ENCODE data around the gene OTULIN.
A peak's percentile ranks its signal among the peaks of the same experiment; 100 is the strongest.

The OTULIN gene

GRCh38 chr5:14667770-14668169, 3.3 kb downstream of the OTULIN start:
- no peak for DNase-seq (ENCODE audit: low read depth in 2 of 3, low spot score in 1 of 3)

DNA sequence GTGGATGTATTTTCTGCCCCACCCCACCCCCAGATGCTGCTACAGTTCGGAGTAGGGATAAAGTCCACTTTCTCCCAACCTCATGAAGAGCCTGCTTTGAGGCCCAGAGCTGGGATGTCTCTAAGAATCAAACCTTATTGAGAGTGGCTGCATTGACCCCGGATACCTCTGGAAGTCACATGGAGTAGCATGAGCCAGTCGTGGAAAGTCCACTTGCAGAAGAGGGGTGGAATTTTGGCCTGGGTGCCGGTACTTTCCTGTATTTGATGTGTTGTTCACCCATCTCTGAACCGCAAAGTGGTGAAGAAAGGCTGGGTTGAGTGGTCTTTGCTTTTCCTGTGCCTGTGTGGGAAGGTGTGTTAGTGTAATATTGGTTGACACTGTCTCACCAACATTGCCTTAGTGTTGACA, 3.7 kb downstream of the OTULIN start:
- peak in 1 of 3 donors; percentile 11 for DNase-seq (ENCODE audit: low read depth in 2 of 3, low spot score in 1 of 3)

DNA sequence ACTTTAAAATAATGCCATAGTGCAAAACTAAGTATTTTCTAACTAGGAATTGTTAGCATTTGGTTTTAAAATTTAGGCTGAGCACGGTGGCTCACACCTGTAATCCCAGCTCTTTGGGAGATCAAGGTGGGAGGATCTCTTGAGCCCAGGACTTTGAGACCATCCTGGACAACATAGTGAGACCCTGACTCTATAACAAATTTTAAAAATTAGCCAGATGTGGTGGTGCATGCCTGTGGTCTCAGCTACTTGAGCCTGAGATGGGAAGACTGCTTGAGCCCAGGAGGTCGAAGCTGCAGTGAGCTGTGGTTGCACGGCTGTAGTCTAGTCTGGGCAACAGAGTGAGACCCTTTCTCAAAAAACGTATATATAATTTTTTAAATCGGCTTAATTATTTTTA, 4.9 kb downstream of the OTULIN start:
- DNase-seq (ENCODE audit: low read depth in 2 of 3, low spot score in 1 of 3) = no peak

- DNase-seq (ENCODE audit: low read depth in 2 of 3, low spot score in 1 of 3) = no peak
These were observed 5.5 kb downstream of the OTULIN start for GRCh38 chr5:14669975-14670374.

DNA sequence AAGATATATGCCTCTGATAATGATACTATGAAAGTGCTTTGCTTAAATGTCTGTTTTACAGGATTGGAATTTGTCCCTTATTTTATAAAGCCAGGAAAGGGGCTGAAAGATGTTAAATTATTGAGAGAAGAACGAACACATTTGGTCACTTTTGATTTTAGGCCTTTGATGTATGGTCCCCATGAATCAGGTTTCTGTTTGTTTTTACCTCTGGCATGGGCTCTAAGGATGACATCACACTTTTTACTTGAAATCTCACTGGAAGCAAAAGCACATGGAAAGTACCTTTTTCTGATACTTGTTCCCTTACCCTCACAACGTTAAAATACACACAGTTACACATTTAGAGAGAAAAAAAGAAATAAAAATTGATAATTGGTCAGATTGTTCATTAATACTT, 6.9 kb downstream of the OTULIN start:
- no peak for DNase-seq (ENCODE audit: low read depth in 2 of 3, low spot score in 1 of 3)

- DNase-seq (ENCODE audit: low read depth in 2 of 3, low spot score in 1 of 3) = no peak
These were observed 7.6 kb downstream of the OTULIN start for GRCh38 chr5:14672082-14672481.

DNA sequence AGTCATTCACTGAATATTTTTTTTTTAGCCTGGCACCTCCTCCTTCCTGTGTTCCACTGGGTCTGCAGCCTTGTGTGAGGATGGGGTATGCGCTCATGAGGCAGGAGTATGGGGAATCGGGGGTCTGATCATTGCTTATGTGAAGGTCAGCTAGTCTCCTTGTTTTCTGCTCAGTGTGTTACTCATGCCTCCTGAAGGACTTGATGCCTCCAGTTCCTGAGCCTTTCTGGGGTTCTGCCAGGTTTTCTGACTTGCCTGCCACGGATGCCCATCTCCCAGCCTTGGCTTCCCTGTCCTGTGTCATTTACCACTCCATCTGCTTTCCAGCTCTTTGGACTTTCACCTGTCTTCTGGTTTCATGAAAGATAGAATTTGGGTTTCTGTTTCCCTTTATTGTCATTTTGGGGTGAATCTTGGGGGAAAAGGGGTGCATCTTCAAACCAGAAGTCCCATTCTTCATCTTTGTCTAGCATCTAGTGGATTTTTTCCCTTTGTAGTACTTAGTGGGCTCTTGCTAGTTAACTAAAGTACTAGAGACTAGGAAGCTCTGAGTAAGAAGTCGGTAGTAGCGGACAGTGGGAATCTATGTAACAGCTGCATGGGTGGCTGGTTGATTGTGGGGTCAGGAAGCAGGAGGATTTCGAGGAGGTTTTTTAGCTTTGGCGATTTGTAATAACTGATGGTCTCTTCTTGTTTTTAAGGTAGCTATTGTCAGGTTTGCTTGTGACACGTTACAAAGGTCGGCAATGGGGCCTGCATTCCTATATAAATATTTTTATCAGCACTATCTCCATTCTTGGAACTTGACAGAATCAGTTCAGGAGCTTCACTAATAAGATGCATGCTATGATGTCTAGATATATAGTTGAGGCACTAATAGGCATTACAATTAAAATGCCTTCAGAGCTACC, 8.2 kb downstream of the OTULIN start:
- DNase-seq (ENCODE audit: low read depth in 2 of 3, low spot score in 1 of 3) = no peak

GRCh38 chr5:14673443-14673842, 8.9 kb downstream of the OTULIN start:
- DNase-seq (ENCODE audit: low read depth in 2 of 3, low spot score in 1 of 3) = no peak

- DNase-seq (ENCODE audit: low read depth in 2 of 3, low spot score in 1 of 3) = no peak
These were observed 10.7 kb downstream of the OTULIN start for GRCh38 chr5:14674983-14675854.

DNA sequence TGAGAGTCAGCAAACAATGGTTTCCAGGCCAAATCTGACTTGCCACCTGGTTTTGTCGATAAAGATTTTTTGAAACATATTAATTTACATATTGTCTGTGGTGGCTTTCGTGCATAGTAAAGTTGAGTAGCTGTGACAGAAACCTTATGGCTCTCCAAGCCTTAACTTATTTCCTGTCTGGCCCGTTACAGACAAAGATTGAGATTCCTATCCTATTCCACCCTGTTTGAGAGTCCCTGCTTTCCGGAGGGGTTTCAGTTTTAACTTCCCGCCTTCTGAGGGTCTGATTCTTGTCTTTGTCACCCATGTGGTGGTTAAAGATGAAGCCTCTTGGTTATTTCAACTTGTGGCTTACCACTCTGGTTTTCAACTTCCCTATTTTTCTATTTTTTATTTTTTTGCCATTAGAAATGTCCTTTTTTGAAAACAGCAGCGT, 11.4 kb downstream of the OTULIN start:
- no peak for DNase-seq (ENCODE audit: low read depth in 2 of 3, low spot score in 1 of 3)

DNA sequence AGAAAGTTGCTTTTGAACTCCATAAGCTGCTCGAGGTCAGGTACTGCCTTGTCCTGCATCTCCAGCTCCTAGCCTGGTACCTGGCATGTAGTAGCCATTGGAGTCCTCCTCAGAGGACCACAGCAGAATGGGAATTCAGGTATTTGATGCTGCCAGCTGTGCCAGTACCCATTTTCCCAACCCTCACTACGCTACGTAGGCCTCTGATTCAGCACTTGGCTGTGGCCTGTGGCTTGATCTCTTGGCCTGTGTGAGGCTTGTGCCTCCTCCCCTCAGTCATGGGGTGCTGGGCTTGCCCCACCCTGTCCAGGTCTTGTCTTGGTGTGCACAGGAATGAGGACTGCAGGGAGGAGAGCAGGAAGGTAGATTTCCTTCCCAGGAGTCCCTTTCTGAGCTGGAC, 11.8 kb downstream of the OTULIN start:
- DNase-seq (ENCODE audit: low read depth in 2 of 3, low spot score in 1 of 3) = peak in 1 of 3 donors; percentile 14

DNA sequence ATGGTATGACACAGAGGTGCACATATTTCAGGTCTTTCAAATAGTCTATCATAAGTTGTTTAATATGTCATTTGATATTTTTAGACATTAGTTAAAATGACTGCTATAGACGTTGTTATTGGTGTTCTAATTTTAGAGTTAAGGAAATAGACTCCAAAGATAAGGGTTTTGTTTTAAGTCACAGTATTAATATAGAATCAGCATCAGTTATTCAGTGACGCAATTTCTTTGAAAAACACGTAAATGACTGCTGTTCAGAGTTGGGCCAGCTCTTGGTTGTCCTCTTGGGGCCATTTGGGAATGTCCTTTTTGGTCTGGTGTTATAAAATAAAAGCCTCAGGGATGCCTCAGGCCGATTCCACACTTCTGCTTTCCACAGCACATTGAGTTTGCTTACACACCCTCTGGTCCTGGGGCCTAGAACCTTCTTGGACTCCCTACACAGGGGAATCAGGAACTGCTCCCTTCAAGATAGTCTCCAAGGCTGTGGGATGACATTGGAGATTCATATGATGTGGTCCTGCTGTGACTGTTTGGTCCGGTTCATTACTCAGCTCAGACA, 14.3 kb downstream of the OTULIN start:
- DNase-seq (ENCODE audit: low read depth in 2 of 3, low spot score in 1 of 3) = no peak

- no peak for DNase-seq (ENCODE audit: low read depth in 2 of 3, low spot score in 1 of 3)
These were observed 15.1 kb downstream of the OTULIN start for GRCh38 chr5:14679595-14679994.

- DNase-seq (ENCODE audit: low read depth in 2 of 3, low spot score in 1 of 3) = no peak
These were observed 16.8 kb downstream of the OTULIN start for GRCh38 chr5:14681236-14681752.

DNA sequence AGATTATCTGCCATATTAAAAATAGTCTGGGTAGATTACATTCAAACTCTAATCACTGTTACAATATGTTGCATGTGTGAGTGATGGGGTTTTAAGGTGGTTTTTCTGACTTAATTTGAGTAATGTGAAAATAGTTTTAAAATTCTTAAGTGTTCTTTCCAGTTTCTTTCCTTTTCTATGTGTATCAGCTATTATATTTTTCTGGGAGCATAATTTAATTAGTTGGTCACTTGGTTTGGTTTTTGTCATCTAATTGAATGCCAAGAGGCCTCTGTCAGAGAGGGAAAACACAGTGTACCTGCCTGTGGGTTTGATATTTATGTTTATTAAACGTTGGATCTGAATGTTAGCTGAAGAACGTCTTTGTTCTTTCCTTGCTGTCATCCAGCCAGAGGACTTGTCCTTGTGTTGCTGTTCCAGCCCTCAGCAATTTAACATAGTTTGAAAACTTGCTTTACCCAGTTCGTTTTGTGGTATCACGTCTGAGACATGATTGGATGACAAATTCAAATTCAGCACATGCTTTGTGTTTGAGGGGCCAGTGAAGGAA, 19.5 kb downstream of the OTULIN start:
- DNase-seq (ENCODE audit: low read depth in 2 of 3, low spot score in 1 of 3) = no peak

- DNase-seq (ENCODE audit: low read depth in 2 of 3, low spot score in 1 of 3) = no peak
These were observed 20.2 kb downstream of the OTULIN start for GRCh38 chr5:14684757-14685156.

GRCh38 chr5:14685757-14686156, 21.2 kb downstream of the OTULIN start:
- DNase-seq (ENCODE audit: low read depth in 2 of 3, low spot score in 1 of 3) = peak in 2 of 3 donors; percentile 24 to 38

- DNase-seq (ENCODE audit: low read depth in 2 of 3, low spot score in 1 of 3) = no peak
These were observed 22.0 kb downstream of the OTULIN start for GRCh38 chr5:14686517-14686916.

DNA sequence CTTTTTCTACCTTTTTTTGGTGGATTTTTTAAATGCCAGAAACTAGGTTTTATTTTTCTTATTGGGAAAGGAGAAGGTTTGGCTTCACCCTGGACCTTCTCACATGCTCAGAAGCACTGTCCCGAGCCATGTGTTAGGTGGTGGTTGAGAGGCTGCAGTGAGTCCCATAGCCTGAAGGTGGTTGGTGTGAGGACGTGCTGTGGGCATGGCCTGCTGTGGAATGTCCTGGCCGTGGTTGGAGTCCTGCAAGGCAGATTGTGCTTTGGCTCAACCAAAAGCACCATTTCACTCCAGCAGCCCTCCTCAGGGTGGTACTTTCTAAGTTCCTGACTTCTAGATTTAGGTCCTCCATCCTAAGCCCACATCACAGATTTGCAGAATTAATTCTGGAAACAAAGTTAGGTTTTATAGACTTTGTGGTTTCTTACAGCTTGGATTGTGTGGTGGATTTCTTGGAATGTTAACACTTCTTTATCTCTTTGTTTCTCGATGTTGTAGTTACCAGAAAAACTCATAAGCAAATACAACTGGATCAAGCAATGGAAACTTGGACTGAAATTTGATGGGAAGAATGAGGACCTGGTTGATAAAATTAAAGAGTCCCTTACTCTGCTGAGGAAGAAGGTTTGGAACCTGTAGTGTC, 22.6 kb downstream of the OTULIN start:
- no peak for DNase-seq (ENCODE audit: low read depth in 2 of 3, low spot score in 1 of 3)

GRCh38 chr5:14693070-14693469, 28.6 kb downstream of the OTULIN start:
- DNase-seq (ENCODE audit: low read depth in 2 of 3, low spot score in 1 of 3) = no peak

DNA sequence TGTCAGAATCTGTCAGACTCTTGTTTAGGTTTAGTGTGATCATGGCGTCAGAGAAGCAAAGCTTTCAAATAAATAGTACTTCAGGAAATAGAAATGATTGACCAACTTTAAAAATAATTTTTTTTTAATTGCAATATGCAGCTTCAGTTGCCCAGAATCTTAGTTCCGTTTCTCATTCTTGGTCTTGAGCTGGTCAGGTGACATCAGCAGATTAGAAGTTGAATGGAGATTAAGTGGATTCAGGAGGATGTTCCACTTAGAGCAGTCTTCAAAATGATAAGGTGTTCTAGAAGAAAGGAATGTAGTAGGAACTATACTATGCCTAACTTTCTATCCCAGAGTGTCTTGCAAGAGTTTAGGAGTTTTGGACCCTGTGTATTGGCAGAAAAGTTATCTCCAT, 30.6 kb downstream of the OTULIN start:
- DNase-seq (ENCODE audit: low read depth in 2 of 3, low spot score in 1 of 3) = no peak

Data from stimulated activated CD4-positive, alpha-beta T cell treated with anti-CD3 and anti-CD28 coated beads, Interleukin-12 subunit alpha, Interleukin-12 subunit beta, amount 100 ng/mL, for 48 hours (primary cell).